ENCODE results near the gene TXK.

TXK gene

DNA sequence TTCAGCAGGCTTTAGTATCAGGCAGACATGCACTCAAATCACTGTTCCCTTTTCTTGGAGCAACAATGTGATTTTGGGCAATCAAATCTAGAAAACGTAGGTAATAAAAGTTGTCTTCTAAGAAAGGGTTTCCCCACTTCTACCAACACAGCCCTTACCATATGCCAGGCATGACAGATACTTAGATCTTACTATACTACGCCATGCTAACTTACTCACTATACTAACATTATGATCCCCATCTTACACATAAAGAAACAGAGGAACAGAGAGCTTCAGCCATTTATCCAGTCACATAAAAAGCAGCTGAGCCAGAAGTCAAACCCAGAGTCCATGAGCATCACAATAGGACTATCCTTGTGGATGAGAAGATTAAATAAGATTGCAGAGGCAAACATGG lies 9.2 kb downstream of the TXK start:
- WGBS, 2 experiments = 93% methylated on average over 2 of the region's 2 CpGs
- H3K4me3 ChIP-seq (ENCODE audit: insufficient read depth, low read depth, low read length) = no peak overlapping the region
- peaks cover 5% of the 10 kb centered on the region for H3K4me1 ChIP-seq (ENCODE audit: control insufficient read depth, insufficient read depth, low read length)
- H3K36me3 ChIP-seq (ENCODE audit: control insufficient read depth, insufficient read depth, low read length) = no peaks in the 10 kb centered on the region
- H3K9me3 ChIP-seq (ENCODE audit: control insufficient read depth, low read length) = no peaks in the 10 kb centered on the region
- H3K27ac ChIP-seq (ENCODE audit: insufficient read depth, low read depth, low read length, poor library complexity, severe bottlenecking) = no peak overlapping the region
- no peaks in the 10 kb centered on the region for H3K27me3 ChIP-seq (ENCODE audit: control insufficient read depth, insufficient read depth, low read length, poor library complexity, severe bottlenecking)

DNA sequence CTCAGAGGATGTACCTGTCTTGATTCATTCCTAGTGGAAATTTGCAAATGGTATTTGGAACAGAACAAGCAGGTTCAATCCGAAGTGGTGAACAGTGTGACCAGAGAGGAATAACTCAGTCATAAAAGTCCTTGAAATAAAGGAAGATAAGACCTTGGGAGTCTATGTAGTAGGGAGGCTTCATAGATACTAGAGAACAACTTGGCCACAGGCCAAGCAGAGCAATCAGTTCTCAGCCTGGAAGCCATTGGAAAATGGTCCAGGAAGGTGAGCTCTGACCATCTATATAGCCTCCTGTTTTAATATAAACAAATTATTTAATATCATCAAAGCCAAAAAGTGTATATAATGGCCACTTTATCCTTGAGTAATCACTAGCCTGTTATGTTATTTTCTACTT lies 11.3 kb downstream of the TXK start:
- no peaks in the 10 kb centered on the region for H3K9me3 ChIP-seq (ENCODE audit: control insufficient read depth, low read length)
- no peaks in the 10 kb centered on the region for H3K27me3 ChIP-seq (ENCODE audit: control insufficient read depth, insufficient read depth, low read length, poor library complexity, severe bottlenecking)
- 85 to 87% methylated on average over 1 of the region's 1 CpG for WGBS, 2 experiments
- H3K27ac ChIP-seq (ENCODE audit: insufficient read depth, low read depth, low read length, poor library complexity, severe bottlenecking) = no peak overlapping the region
- no peak overlapping the region for H3K4me3 ChIP-seq (ENCODE audit: insufficient read depth, low read depth, low read length)
- H3K36me3 ChIP-seq (ENCODE audit: control insufficient read depth, insufficient read depth, low read length) = no peaks in the 10 kb centered on the region
- peaks cover 5% of the 10 kb centered on the region for H3K4me1 ChIP-seq (ENCODE audit: control insufficient read depth, insufficient read depth, low read length)

DNA sequence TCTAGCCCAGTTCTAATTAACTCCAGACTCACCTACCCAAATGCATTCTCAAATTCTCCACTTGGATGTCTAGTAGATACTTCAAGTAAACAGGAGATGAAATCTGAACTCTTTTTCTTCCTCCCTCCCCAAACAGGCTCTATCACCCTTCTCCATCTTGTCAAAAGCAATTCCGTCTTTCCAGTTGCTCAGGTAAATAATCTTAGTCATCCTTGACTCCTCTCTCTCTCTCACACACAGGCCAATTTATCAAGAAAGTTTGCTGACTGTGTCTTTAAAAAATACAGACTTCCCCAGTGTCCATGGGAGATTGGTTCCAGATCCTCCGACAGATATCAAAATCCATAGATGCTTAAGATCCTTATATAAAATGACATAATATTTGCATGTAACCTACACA lies 12.9 kb downstream of the TXK start:
- no peaks in the 10 kb centered on the region for H3K36me3 ChIP-seq (ENCODE audit: control insufficient read depth, insufficient read depth, low read length)
- no peaks in the 10 kb centered on the region for H3K27me3 ChIP-seq (ENCODE audit: control insufficient read depth, insufficient read depth, low read length, poor library complexity, severe bottlenecking)
- no peaks in the 10 kb centered on the region for H3K9me3 ChIP-seq (ENCODE audit: control insufficient read depth, low read length)
- whole genome bisulfite sequencing, 2 experiments = 92 to 94% methylated on average over 1 to 2 of the region's 2 CpGs
- no peaks in the 10 kb centered on the region for H3K4me1 ChIP-seq (ENCODE audit: control insufficient read depth, insufficient read depth, low read length)
- no peak overlapping the region for H3K27ac ChIP-seq (ENCODE audit: insufficient read depth, low read depth, low read length, poor library complexity, severe bottlenecking)
- H3K4me3 ChIP-seq (ENCODE audit: insufficient read depth, low read depth, low read length) = no peak overlapping the region

DNA sequence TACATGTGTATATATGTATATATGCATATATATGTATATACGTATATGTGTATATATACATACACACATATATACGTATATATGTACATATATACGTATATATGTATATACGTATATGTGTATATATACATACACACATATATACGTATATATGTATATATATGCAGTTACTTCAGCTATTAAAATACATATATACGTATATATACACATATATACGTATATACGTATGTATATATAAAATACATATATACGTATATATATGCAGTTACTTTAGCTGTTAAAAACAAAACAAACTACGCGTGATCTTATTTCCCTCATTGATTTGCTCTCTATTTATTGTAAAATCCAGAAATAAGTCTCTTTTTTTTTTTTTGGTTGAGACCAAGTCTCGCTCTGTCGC lies 13.9 kb downstream of the TXK start:
- H3K36me3 ChIP-seq (ENCODE audit: control insufficient read depth, insufficient read depth, low read length) = no peaks in the 10 kb centered on the region
- H3K4me1 ChIP-seq (ENCODE audit: control insufficient read depth, insufficient read depth, low read length) = no peaks in the 10 kb centered on the region
- H3K27me3 ChIP-seq (ENCODE audit: control insufficient read depth, insufficient read depth, low read length, poor library complexity, severe bottlenecking) = no peaks in the 10 kb centered on the region
- no peaks in the 10 kb centered on the region for H3K9me3 ChIP-seq (ENCODE audit: control insufficient read depth, low read length)
- H3K4me3 ChIP-seq (ENCODE audit: insufficient read depth, low read depth, low read length) = no peak overlapping the region
- H3K27ac ChIP-seq (ENCODE audit: insufficient read depth, low read depth, low read length, poor library complexity, severe bottlenecking) = no peak overlapping the region
- WGBS, 2 experiments = 64 to 82% methylated on average over 4 of the region's 13 CpGs

DNA sequence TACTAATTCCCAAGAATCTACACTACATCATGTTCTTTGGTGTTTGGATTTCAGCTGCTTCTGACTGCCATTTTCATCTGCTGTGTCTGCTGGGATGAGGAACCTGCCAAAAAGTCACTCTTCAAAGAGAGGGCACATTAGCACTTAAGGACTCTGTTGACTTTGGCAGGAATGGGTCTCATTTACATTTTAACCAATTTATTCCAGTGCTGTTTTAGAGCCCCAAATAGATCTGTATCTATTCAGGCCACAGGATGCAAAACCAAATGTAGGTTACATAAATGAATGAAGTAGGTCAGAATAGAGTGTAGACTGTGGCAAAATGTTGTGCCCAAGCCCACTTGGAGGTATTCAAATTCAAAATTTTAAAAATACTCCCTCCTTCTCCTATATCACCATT lies 14.4 kb downstream of the TXK start:
- no peak overlapping the region for H3K4me3 ChIP-seq (ENCODE audit: insufficient read depth, low read depth, low read length)
- no peaks in the 10 kb centered on the region for H3K36me3 ChIP-seq (ENCODE audit: control insufficient read depth, insufficient read depth, low read length)
- no peaks in the 10 kb centered on the region for H3K9me3 ChIP-seq (ENCODE audit: control insufficient read depth, low read length)
- no peak overlapping the region for H3K27ac ChIP-seq (ENCODE audit: insufficient read depth, low read depth, low read length, poor library complexity, severe bottlenecking)
- H3K4me1 ChIP-seq (ENCODE audit: control insufficient read depth, insufficient read depth, low read length) = no peaks in the 10 kb centered on the region
- no peaks in the 10 kb centered on the region for H3K27me3 ChIP-seq (ENCODE audit: control insufficient read depth, insufficient read depth, low read length, poor library complexity, severe bottlenecking)

DNA sequence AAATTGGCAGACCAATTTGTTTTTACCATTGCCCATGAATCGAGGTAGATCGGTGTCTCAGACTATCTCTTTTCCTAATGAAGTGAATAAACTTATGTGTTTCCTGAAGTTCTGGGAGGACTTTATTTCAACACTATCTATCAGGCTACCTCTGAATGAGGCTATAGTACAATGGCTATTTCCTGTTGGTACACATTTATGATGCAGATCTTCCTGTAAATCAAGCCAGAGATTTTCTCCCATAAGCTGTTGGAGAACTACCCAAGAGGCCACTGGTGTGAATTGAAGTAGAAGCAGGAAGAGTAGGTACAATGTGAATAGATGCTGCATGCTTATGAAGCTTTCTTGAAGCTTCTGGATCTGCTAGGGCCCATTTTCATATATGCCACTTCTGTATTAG lies 16.0 kb downstream of the TXK start:
- Histone ChIP-seq H3K36me3 (ENCODE audit: control insufficient read depth, insufficient read depth, low read length) (no peaks in the 10 kb centered on the region), H3K4me3 (ENCODE audit: insufficient read depth, low read depth, low read length) (no peak overlapping the region), H3K4me1 (ENCODE audit: control insufficient read depth, insufficient read depth, low read length) (no peaks in the 10 kb centered on the region), H3K9me3 (ENCODE audit: control insufficient read depth, low read length) (no peaks in the 10 kb centered on the region), H3K27me3 (ENCODE audit: control insufficient read depth, insufficient read depth, low read length, poor library complexity, severe bottlenecking) (no peaks in the 10 kb centered on the region), H3K27ac (ENCODE audit: insufficient read depth, low read depth, low read length, poor library complexity, severe bottlenecking) (no peak overlapping the region)
- 86 to 96% methylated on average over 1 to 2 of the region's 2 CpGs for WGBS, 2 experiments

DNA sequence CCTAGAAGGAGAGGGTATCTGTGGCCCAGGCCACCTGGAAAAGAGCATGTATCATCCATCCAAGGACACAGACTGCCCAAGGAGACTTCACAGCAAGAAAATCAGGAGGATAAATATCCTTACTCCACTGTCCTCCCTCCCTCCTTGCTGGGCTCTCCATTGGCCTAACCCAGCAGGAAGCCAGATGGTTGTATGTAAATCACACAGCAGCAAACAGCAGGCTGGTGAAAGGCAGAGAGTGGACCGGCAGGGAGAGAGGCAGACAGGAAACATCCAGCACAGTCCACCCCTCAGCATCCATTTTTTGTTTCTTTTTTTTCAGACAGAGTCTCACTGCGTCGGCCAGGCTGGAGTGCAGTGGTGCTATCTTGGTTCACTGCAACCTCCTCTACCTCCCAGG lies 17.5 kb downstream of the TXK start:
- Histone ChIP-seq H3K4me3 (ENCODE audit: insufficient read depth, low read depth, low read length) (no peak overlapping the region), H3K9me3 (ENCODE audit: control insufficient read depth, low read length) (no peaks in the 10 kb centered on the region), H3K27ac (ENCODE audit: insufficient read depth, low read depth, low read length, poor library complexity, severe bottlenecking) (no peak overlapping the region), H3K27me3 (ENCODE audit: control insufficient read depth, insufficient read depth, low read length, poor library complexity, severe bottlenecking) (no peaks in the 10 kb centered on the region), H3K4me1 (ENCODE audit: control insufficient read depth, insufficient read depth, low read length) (no peaks in the 10 kb centered on the region), H3K36me3 (ENCODE audit: control insufficient read depth, insufficient read depth, low read length) (no peaks in the 10 kb centered on the region)
- 68 to 73% methylated on average over 3 of the region's 3 CpGs for WGBS, 2 experiments

DNA sequence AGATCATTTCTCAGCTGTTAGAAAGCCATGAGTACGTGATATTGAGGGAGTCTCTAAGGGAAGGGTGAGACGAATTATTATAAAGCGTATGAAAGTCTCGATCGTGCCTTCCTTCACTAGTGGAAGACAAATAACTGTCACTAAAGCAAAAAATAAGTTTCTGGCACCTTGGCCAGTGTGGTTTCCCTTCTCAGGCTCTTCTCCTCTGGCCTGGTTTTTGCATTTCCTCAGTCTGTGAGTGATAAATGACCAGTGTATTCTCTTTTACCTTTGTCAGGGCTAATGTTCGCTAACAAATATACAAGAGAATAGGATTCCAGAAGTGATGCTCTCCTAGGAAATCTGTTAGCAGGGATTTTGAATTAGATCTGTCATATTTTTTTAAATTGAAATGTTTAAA lies 19.6 kb downstream of the TXK start:
- Histone ChIP-seq H3K9me3 (ENCODE audit: control insufficient read depth, low read length) (no peaks in the 10 kb centered on the region), H3K4me3 (ENCODE audit: insufficient read depth, low read depth, low read length) (no peak overlapping the region), H3K27ac (ENCODE audit: insufficient read depth, low read depth, low read length, poor library complexity, severe bottlenecking) (no peak overlapping the region), H3K4me1 (ENCODE audit: control insufficient read depth, insufficient read depth, low read length) (no peaks in the 10 kb centered on the region), H3K27me3 (ENCODE audit: control insufficient read depth, insufficient read depth, low read length, poor library complexity, severe bottlenecking) (no peaks in the 10 kb centered on the region), H3K36me3 (ENCODE audit: control insufficient read depth, insufficient read depth, low read length) (no peaks in the 10 kb centered on the region)
- WGBS, 2 experiments = 96% methylated on average over 5 to 6 of the region's 6 CpGs

DNA sequence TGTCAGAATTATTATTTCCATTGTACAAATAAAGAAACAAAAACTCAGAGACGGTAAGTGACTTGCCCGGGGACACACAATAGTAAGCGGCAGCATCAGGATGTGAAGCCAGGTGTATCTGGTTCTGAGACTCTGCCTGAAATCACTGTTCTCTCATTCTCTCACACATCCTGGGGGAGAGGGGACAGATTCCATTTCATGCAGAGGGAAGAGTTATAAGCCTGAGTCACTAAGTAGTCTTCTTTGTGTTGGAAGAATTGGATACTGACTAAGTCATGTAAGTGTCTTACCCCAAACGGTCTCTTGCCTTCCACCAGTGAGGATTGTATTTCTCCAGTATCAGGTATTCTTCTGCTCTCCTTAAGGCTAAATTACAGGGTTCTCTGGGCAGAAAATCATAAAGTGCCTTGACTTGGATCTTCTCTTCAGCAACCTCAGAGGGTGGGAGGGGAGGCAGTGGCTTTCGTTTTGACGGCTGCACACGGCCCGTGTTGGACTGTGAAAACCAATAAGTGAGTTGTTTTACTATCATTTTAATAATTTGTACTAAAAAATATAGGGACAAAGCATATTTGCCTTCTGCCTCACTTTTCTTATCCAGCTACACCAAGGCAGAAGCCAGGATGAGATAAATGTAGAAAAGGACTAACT lies 21.9 kb downstream of the TXK start:
- Histone ChIP-seq H3K27ac (ENCODE audit: insufficient read depth, low read depth, low read length, poor library complexity, severe bottlenecking) (no peak overlapping the region), H3K9me3 (ENCODE audit: control insufficient read depth, low read length) (no peaks in the 10 kb centered on the region), H3K27me3 (ENCODE audit: control insufficient read depth, insufficient read depth, low read length, poor library complexity, severe bottlenecking) (no peaks in the 10 kb centered on the region), H3K36me3 (ENCODE audit: control insufficient read depth, insufficient read depth, low read length) (no peaks in the 10 kb centered on the region), H3K4me1 (ENCODE audit: control insufficient read depth, insufficient read depth, low read length) (no peaks in the 10 kb centered on the region), H3K4me3 (ENCODE audit: insufficient read depth, low read depth, low read length) (no peak overlapping the region)
- WGBS, 2 experiments = 87 to 91% methylated on average over 4 to 8 of the region's 8 CpGs

DNA sequence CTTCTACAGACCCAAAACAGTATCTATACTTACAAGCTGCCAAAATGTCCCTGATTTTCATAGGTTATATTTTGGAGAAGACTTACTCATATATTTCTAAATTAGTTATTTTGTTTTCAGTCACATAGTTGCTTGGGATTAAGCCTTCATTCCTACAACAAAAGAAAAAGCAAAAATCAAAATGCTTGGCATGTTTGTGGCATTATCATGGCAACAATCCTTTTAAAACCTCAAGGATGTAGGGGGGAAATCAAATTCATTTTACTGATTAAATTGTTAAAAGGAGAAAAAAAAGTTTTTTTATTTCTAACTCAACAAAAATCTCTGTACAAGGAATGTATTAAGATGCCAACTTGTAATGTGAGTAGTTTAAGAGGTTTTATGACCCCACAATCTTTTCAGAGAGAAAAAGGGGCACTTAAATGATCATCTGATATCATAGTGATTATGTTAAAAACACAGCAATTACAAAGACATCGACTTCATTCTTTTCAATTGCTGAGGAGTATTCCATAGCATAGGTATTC lies 23.5 kb downstream of the TXK start:
- WGBS, 2 experiments = 91 to 100% methylated on average over 1 of the region's 1 CpG
- Histone ChIP-seq H3K4me1 (ENCODE audit: control insufficient read depth, insufficient read depth, low read length) (no peaks in the 10 kb centered on the region), H3K27ac (ENCODE audit: insufficient read depth, low read depth, low read length, poor library complexity, severe bottlenecking) (no peak overlapping the region), H3K27me3 (ENCODE audit: control insufficient read depth, insufficient read depth, low read length, poor library complexity, severe bottlenecking) (no peaks in the 10 kb centered on the region), H3K9me3 (ENCODE audit: control insufficient read depth, low read length) (no peaks in the 10 kb centered on the region), H3K4me3 (ENCODE audit: insufficient read depth, low read depth, low read length) (no peak overlapping the region), H3K36me3 (ENCODE audit: control insufficient read depth, insufficient read depth, low read length) (no peaks in the 10 kb centered on the region)

Measured in ectodermal cell (in vitro differentiated cells).